NCI-H446 treated with DMSO at 0.1 percent for 48 hours (cell line): ENCODE measurements around the gene DGCR2.
"Not testable (repeated sequence)": the region's sequence is repeated elsewhere in the genome, so short reads cannot be mapped to it uniquely, and the experiment has no call there.

Source experiments
- DNase-seq: peaks from one replicate; lab custom pipeline; 2025; lab: John Stamatoyannopoulos, UW

Gene DGCR2

DNA sequence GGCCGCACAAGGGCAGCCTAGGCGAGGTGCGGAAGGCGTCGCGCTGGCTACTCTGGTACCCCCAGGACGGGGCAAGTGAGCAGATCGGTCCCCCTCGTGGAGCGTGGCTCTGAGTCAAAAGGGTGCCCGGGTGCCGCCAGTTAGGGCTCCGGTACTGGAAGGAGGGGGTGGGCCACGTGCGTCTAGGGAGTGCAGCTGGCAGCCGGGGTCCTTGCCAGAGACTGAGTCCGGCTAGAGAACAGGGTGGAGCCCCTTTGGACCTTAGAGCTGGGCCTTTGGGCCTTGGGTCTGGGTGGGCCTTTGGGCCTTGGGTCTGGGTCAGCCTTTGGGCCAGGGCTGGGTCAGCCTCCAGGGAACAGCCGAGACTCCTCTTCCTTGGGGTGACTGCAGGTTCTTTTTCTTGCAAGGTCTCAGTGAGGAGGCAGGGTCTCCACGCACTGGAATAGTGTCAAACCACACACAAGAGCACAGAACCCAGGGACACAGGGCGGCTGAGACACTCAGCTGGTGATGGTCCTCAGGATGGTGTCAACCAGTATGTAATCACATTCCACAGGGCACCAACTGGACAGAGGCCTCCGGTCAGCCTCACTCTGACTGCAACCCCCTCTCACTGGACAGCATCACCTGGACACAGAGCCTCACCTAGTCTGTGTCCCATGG is 91.9 kb downstream of the DGCR2 start:
- not testable (repeated sequence) for DNase-seq

DNA sequence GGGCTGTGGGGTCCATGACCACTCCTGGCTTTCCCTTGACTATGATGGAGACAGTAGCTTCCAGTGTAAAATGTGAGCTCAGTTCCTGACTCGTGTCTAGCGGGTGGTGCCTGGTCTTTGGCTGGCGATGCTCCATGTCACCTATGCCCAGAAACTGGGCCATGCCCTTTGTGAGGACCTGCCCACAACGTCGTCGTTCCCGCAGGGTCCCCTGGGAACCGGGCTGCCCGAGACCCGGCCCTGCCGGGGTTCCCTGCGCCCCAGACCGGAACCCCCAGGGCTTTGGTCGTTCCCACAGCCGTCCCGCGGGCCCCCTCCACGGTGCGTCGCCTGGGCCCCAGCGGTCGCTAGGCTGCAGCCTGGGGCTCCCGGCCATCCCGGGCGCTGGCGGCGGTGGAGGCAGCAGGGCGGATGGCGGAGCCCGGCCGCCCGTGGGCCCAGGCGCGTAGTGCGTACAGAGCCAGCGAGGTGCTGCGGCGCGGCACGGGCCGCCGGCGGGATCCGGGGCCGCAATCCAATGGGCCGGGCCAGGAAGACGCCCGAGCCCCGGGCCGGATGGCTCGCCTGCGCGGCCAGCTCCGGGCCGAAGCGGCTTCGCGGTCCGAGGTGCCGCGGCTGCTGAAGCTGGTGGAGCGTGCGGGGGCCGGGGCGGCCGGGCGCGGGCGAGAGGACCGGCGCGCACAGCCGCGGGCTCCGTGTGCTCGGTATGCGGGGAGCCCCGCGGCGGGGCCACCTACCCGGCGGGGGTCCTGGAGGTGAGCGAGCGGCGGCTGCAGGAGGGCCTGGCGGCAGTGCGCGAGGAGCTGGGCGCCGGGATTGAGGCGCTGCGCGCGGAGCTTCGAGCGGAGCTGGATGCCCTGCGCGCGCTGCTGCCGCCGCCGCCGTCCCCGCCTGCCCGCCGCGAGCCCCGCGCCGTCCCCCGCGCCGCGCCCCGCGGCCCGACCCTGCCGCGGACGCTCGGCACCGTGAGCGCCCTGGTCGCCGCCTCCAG is 92.8 kb downstream of the DGCR2 start:
- DNase-seq, result not testable (repeated sequence)

GRCh38 chr22:19028060-19028455 is 94.2 kb downstream of the DGCR2 start:
- DNase-seq, result not testable (repeated sequence)

DNA sequence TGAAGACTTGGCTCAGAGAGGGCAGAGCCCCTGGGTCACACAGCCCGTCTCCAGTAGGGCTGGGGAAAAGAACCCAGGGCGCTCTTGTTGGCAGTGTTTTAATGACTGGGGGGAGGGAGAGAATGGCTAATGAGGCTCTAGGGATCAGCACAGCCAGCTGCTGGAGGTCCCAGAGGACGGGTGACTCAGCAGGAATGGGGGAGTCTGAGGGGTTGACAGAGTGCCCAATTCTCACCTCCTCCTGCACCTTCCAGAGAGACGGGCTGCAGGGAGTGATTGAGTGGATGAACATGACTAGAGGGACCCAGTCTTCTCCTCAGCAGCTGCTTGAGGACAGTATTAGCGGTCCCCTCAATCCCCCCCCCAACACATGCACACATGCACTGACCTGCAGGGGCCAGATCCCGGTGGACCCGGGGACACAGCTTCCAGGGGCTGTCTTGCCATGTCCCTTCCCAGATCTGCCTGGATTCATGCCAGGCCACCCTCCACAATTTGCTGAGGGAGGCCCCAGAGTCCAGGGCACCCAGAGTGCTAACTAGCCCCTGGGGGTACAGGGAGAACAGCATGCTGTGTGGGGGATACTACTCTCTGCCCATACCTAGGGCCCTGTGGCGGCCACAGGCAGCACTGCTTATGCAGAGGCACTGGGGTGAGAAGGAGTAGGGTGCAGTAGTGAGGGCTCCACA is 94.7 kb downstream of the DGCR2 start:
- DNase-seq, result not testable (repeated sequence)

DNA sequence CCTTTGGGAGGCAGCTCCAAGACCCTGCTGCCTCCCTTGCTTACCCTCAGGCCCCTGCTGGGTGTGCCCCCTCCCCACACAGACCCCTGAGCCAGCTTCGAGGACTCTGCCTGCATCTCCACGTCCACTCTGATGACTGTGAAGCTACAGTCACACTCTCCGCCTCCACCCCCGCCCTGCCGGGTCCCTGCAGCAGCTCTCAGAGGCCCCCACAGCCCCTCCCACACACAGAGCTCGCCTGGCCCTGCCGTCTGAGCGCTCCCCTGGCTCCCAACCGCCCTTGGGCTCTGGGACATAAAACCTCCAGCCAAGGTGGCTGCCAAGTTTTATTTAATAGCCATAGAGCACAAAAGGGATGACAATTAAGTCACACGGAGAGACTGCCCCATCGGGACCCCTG is 96.1 kb downstream of the DGCR2 start:
- not testable (repeated sequence) for DNase-seq

DNA sequence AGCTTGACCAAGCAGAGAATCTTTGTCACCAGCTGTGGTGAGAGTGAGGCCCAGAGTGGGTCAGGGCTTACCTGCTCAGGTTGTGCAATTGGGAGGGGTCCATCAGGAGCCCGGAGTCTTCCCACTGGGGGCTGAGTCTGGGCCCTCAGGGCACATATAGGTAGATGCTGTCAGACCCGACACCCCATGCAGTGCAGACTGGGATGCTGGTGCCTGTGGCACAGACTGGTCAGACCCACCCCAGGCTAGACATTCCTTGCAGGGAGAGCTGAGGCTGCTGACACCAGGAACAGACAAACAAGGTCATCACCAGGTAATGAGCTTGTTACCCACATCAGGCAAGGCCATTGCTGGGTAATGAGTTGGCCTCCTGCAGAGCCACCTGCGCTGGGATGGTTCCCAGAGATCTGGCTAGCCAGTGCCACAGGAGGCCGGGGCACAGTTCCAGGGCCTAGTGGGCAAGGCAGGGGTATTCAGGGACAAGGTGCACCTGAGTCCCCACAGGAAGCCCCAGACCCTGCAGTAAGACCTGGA is 97.2 kb downstream of the DGCR2 start:
- DNase-seq, result not testable (repeated sequence)

DNA sequence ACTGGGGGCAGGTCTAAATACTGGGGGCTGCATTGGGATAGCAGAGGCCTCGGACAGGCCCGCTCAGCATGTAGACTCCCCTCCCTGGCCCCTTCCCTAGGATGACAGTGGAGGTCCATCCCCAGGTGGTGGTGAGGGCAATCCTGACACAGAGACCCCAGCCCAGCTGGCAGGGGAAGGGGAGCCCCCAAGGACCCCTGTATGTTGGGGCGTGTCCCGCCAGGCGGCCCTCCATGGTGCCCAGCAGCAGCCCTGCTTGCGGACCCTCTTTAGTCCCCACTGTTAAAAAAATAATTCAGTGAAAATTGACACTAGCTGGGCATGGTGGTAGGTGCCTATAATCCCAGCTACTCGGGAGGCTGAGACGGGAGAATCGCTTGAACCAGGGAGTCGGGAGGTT is 98.3 kb downstream of the DGCR2 start:
- not testable (repeated sequence) for DNase-seq

- DNase-seq, result no peak
Measured at GRCh38 chr22:19022755-19023154, 99.5 kb downstream of the DGCR2 start.

DNA sequence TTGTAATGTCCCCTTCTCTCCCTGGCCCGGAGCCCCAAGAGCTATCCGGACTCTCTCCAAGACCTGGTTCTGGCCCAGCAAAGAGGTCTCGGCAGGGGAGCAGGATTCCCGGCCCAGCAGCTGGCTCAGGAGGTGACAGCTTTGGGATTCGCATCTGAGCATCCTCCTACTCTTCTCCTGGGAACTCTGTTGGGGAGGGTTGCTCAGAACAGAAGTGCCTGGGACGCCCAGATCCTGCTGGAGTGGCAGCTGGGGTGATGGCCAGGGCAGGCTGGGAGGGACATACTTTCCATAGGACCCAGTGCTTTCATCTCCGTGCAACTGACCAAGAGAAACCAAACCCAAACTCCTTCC is 102.6 kb downstream of the DGCR2 start:
- no peak for DNase-seq

DNA sequence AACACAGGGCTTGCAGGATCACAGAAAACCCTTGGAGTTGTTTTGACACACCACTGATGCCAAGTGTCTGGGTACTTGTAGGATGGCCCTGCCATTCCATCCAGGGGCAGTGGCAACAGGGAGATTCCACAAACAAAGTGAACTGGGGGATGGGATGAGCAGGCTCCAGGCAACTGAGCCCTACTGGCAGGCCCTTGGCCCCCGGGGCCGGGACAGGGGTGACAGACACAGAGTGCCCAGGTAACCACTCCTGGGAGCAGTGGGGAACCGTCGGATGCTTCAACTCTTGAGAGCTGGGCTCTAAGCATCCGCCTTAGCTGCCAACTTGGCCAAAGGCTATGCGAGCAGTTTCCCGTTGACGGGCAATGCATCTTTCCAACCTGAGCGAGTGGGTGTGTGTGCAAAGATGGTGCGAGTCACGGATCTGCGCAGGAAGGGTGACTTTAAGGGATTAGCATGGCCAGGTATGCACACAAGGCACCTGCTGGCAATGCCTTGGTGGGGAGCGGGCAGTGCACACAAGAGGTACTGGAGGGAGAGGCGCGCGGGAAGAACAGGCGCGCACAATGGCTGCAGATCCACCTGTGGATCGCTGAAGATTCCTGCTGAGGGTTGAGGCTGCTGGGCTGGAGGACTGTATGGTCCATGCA is 103.1 kb downstream of the DGCR2 start:
- DNase-seq, result no peak

DNA sequence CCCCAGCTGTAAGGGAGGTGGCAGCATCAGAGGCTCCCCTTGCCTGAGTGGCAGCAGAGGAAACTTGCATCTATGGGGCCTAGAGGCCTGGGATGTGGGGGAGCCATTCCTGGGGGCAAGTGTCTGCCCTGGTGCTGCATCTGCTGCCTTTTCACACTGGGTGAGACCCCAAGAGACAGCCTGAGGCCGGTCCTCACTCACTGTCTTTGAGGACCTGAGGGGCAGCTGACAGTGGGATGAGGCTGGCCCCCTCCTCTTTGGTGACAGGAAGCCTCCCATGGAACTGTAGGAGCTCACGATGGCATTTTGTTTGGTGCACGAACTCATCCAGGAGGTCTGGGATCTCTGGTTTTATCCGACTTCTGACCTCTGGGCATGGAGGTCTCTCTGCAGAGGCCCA is 104.0 kb downstream of the DGCR2 start:
- no peak for DNase-seq

DNA sequence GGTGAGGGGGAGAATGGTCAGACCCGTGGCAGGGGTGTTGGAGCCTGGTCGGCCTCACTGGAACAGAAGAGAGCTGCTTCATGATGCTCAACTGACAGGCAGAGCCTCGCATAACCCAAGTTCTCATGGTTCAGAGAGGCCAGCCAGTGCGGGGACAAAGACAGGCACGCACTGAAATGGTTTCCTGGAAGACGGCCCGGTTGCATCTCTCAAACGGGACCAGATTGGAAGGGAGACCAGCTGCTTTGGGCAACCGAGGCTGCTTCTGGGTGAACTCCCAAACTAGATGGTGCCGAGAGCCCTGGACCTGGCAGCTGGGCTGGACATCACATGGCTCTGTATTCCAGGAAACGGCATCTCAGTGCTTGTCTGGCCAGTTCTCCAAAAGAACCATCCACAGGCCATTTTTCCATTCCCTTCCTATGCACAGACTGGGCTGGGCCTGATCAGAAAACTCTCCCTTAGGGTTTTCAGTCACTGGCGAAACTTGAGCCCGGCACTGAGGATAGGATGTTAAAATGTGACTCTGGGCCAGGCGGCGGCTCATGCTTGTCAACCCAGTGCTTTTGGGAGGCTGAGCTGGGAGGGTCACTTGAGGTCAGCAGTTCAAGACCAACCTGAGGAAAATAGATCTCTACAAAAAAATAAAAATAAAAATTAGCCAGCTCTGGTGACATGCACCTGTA is 106.0 kb downstream of the DGCR2 start:
- DNase-seq, result no peak

DNA sequence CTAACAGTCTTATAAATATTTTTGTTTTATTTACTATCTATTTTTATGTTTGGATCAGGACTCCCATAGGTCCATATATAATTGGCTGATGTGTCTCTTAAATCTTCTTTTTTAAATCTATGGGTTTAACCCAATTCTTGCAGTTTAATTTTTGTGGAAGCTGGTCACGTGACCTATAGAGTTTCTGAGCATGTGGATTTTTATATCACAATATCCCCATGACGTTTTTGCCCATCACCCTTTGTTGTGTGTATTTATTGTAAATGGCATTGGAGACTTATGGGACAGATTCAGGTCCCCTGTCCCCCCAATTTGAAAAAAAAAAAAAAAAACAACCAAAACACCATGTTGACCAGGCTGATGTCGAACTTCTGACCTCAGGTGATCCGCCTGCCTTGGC is 107.3 kb downstream of the DGCR2 start:
- no peak for DNase-seq

- DNase-seq, result not testable (repeated sequence)
Measured at GRCh38 chr22:19013881-19014598, 108.2 kb downstream of the DGCR2 start.

- not testable (repeated sequence) for DNase-seq
Measured at GRCh38 chr22:19013411-19013810, 108.8 kb downstream of the DGCR2 start.

DNA sequence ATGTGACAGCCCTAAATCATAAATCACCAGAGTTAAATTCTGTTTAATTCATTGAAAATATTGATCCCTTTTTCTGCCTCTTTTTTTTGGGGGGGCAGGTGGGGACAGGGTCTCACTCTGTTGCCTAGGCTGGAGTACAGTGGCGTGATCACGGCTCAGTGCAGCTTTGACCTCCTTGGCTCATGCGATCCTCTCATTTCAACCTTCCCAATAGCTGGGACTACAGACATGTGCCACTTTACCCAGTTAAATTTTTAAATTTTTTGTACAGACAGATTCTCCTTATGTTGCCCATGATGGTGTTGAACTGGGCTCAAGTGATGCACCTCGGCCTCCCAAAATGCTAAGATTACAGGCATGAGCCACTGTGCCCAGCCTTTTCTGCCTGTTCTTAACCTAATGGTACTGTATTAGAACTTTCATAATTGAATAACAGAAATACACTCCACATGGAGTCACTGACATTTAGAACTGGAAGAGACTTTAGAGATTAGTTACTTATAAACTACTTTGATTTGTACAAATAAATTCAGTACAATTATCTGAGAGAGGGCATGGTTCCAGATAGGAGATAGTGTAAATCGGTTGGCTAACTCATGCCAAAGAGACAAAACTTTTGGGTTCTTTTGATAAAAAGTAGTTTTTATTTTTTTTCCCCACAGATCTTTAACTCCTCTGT is 109.8 kb downstream of the DGCR2 start:
- DNase-seq, result no peak

GRCh38 chr22:19011611-19012010 is 110.6 kb downstream of the DGCR2 start:
- not testable (repeated sequence) for DNase-seq

- DNase-seq, result no peak
Measured at GRCh38 chr22:19011075-19011474, 111.1 kb downstream of the DGCR2 start.

DNA sequence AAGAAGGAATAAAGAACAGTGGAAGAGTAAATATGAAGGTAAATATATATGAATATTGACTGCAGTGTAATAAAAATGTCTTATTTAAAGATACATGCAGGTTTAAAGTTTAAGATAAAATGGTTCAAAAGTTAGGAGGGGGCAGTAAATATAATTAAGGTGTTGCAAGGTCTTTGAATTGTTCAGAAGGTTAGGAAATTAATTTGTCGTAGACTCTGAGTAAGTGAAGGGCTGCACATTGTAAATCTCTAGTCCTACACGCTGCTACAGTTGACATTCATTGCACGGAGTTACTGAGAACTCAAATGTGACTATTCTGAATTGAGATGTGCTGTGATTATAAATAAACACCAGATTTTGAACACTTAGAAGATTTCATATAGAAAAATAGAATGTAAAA is 116.3 kb downstream of the DGCR2 start:
- no peak for DNase-seq

DNA sequence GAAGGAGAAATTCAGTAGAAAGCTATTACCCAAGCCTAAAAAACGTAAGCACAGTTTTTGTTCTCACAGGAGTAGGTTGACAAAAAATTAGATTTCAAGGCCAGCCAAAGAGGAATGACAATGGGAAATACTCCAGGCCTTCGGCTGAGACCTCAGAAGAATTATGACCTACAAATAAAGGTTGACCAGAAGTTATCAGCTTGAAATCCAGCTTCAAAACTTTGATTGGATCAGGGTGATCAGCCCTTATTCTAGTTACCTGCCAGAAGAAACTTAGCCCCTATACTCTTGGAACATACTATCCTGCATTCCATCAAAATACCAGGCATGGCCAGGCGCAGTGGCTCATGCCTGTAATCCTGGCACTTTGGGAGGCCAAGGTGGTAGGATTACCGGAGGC is 117.7 kb downstream of the DGCR2 start:
- DNase-seq, result no peak
